Measurements from ENCODE around the gene UBAC2.

DNA sequence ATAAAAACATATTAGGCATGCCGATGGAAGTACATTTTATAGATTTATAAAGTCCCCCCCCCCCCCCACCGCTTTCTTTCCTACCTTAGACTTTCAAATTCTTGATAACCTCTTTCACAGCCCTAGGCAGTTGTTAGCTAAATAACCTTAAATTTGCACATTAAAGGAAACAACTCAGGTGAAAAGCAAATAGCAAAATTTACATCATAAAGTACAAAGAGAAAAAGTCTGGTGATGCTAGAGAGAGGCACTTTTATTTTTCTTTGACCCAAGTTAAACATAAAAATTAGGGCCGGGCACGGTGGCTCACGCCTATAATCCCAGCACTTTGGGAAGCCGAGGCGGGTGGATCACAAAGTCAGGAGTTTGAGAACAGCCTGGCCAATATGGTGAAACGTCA is 15.0 kb upstream of the UBAC2 start:
- TF ChIP-seq FOXA1 (IDR thresholded peaks at IDR 0.05) (no peak), BHLHE40 (IDR thresholded peaks at IDR 0.05; ENCODE audit: borderline replicate concordance) (no peak), L3MBTL2 (conservative IDR thresholded peaks at IDR 0.05) (no peak), NFRKB (IDR thresholded peaks at IDR 0.05) (no peak), ELF4 (IDR thresholded peaks at IDR 0.05) (no peak), SP1 (IDR thresholded peaks at IDR 0.05) (no peak), FOXK2 (IDR thresholded peaks at IDR 0.05) (no peak)
